HCT116 (cell line): ENCODE measurements around the gene SLC22A5. TPM values are rescaled to one million over a fixed set of nuclear protein-coding genes. Genes with fewer than 3 reads are reported as not detected.

Source experiments
- ATAC-seq: fragments of 200-7000 bp; cut with Tn5 transposase; 2 replicates; pipeline ENCODE4 v1.9.1; 2020; ENCODE audit warnings: mild to moderate bottlenecking, moderate library complexity
- BruUV-seq: library from RNA; stranded (reverse); fragments of 400-500 nt; replicated peaks from 2 replicates; lab custom pipeline; 2021; lab: Mats Ljungman, UMichigan
- CTCF ChIA-PET: fragments of 300-600 bp; sonication (Branson Sonifier 250); formaldehyde crosslinking; loops from one replicate; lab custom pipeline; 2021; ENCODE audit warnings: antibody characterized with exemption; lab: Charles Lee
- POLR2A ChIA-PET: fragments of 300-600, 350-600 bp; sonication (Branson Sonifier 250); formaldehyde crosslinking; loops from one replicate; lab custom pipeline; 2021; ENCODE audit warnings: antibody characterized with exemption; lab: Charles Lee
- RAD21 ChIA-PET, 2 experiments: fragments of 300-600 bp; sonication (Branson Sonifier 250); formaldehyde crosslinking; loops; one replicate each; lab custom pipeline; 2023; ENCODE audit warnings: low total read pairs in 2 of 2; ENCODE audit not compliant: uncharacterized antibody in 2 of 2, unreplicated experiment in 2 of 2, low non-redundant PET in 1 of 2; lab: Charles Lee
- DNase-seq: peaks from one replicate; pipeline ENCODE4 v3.0.0-alpha.2; 2010; ENCODE audit warnings: low read depth, low spot score
- H2AFZ ChIP-seq: fragments of 200-600 bp; shearing (Covaris generic), sonication (generic); 2 replicates; pipeline ENCODE4 v1.6.1; 2017; ENCODE audit warnings: low read depth, mixed run types, mixed read lengths, antibody characterized with exemption, low read length; ENCODE audit not compliant: poor library complexity, severe bottlenecking
- H3K27ac ChIP-seq: 2 replicates; pipeline ENCODE4 v1.5.1; 2012; ENCODE audit warnings: low read depth, low read length
- H3K27me3 ChIP-seq: fragments of 200-600 bp; sonication (generic); 2 replicates; pipeline ENCODE4 v1.6.1; 2016; ENCODE audit warnings: mixed run types, low read length, mixed read lengths; ENCODE audit not compliant: insufficient read depth
- H3K36me3 ChIP-seq, 2 experiments: fragments of 200-500 bp in 1 of 2; fragments of 200-600 bp in 1 of 2; sonication (Bioruptor generic) in 1 of 2; sonication (generic) in 1 of 2; 2 replicates each; pipeline versions ENCODE4 v1.5.1 to v1.6.1; 2014 to 2016; ENCODE audit warnings: low read length in 2 of 2, inconsistent platforms in 1 of 2, mixed read lengths in 1 of 2, mixed run types in 1 of 2; ENCODE audit not compliant: insufficient read depth in 2 of 2, control insufficient read depth in 1 of 2
- H3K4me1 ChIP-seq, 2 experiments: fragments of 200-600 bp in 1 of 2; sonication (generic) in 1 of 2; 2 replicates each; pipeline versions ENCODE4 v1.5.1 to v1.6.1; 2012 to 2017; ENCODE audit warnings: low read length in 2 of 2, inconsistent platforms in 1 of 2, mild to moderate bottlenecking in 1 of 2, mixed read lengths in 1 of 2, mixed run types in 1 of 2, moderate library complexity in 1 of 2; ENCODE audit not compliant: insufficient read depth in 2 of 2, control insufficient read depth in 1 of 2
- H3K4me2 ChIP-seq: fragments of 200-600 bp; sonication (generic); 2 replicates; pipeline ENCODE4 v1.6.1; 2017; ENCODE audit warnings: mixed run types, low read length, mixed read lengths
- H3K4me3 ChIP-seq, 2 experiments: fragments of 200-600 bp in 1 of 2; sonication (generic) in 1 of 2; replicated peaks in 1 of 2; 2 replicates each; pipeline ENCODE4 v1.5.1; 2011 to 2016; ENCODE audit warnings: low read length in 2 of 2, control low read depth in 1 of 2, low read depth in 1 of 2, mild to moderate bottlenecking in 1 of 2, mixed read lengths in 1 of 2, mixed run types in 1 of 2
- H3K79me2 ChIP-seq: fragments of 200-600 bp; sonication (generic); 2 replicates; pipeline ENCODE4 v1.6.1; 2017; ENCODE audit warnings: mild to moderate bottlenecking, mixed run types, low read length, moderate library complexity, mixed read lengths; ENCODE audit not compliant: insufficient read depth
- H3K9ac ChIP-seq: fragments of 200-600 bp; sonication (generic); 2 replicates; pipeline ENCODE4 v1.6.1; 2016; ENCODE audit warnings: low read length, mixed read lengths
- H3K9me2 ChIP-seq: fragments of 200-600 bp; sonication (generic), shearing (Covaris generic); 2 replicates; pipeline ENCODE4 v1.6.1; 2017; ENCODE audit warnings: mixed run types, mild to moderate bottlenecking, moderate library complexity; ENCODE audit not compliant: insufficient read depth
- H3K9me3 ChIP-seq, 2 experiments: fragments of 200-500 bp in 1 of 2; fragments of 200-600 bp in 1 of 2; sonication (Bioruptor generic) in 1 of 2; sonication (generic) in 1 of 2; 2 replicates each; pipeline ENCODE4 v1.6.1; 2014 to 2017; ENCODE audit warnings: low read length in 2 of 2, mixed read lengths in 2 of 2, inconsistent platforms in 1 of 2, low read depth in 1 of 2, mild to moderate bottlenecking in 1 of 2, mixed run types in 1 of 2, moderate library complexity in 1 of 2; ENCODE audit not compliant: control insufficient read depth in 1 of 2, insufficient read depth in 1 of 2
- H4K20me1 ChIP-seq: fragments of 200-600 bp; sonication (generic), shearing (Covaris generic); 2 replicates; pipeline ENCODE4 v1.6.1; 2017; ENCODE audit warnings: mixed run types, mild to moderate bottlenecking, moderate library complexity; ENCODE audit not compliant: insufficient read depth
- RAD21 ChIP-seq: IDR thresholded peaks from 2 replicates; pipeline ENCODE4 v1.6.1; 2012; ENCODE audit warnings: low read depth, mild to moderate bottlenecking
- YY1 ChIP-seq: IDR thresholded peaks from 2 replicates; pipeline ENCODE4 v1.6.1; 2011; ENCODE audit warnings: low read length, low read depth, moderate library complexity, mild to moderate bottlenecking; ENCODE audit not compliant: insufficient replicate concordance; ENCODE audit errors: extremely low read depth
- ZNF274 ChIP-seq: fragments of 200-500 bp; sonication (Bioruptor generic); IDR thresholded peaks from 2 replicates; pipeline ENCODE4 v1.6.1; 2014; ENCODE audit warnings: mild to moderate bottlenecking, low read depth, low read length, inconsistent platforms
- intact Hi-C: fragments of 100-400 bp; cut with micrococcal nuclease; formaldehyde crosslinking; loops from 2 replicates; pipeline ENCODE4 v1.10.0; 2022
- total RNA-seq: library from RNA; stranded (reverse); gene quantifications from one replicate; pipeline ENCODE4 v1.2.1, GENCODE V29; 2021; ENCODE audit not compliant: unreplicated experiment
- TF ChIP-seq, protein P1 (sequence below), 3 experiments: fragments of 200-600 bp in 1 of 3; sonication (generic) in 1 of 3; IDR thresholded peaks in 2 of 3; conservative IDR thresholded peaks in 1 of 3; 2 replicates each; pipeline ENCODE4 v1.5.1; 2012 to 2017; ENCODE audit warnings: low read depth in 2 of 3, low read length in 2 of 3, antibody characterized with exemption in 1 of 3, borderline replicate concordance in 1 of 3, control low read depth in 1 of 3, mild to moderate bottlenecking in 1 of 3, mixed read lengths in 1 of 3, mixed run types in 1 of 3, moderate library complexity in 1 of 3; ENCODE audit not compliant: insufficient read depth in 1 of 3

SLC22A5 gene
- total RNA-seq, 1 experiment from 2014 or later: 9.9 TPM

DNA sequence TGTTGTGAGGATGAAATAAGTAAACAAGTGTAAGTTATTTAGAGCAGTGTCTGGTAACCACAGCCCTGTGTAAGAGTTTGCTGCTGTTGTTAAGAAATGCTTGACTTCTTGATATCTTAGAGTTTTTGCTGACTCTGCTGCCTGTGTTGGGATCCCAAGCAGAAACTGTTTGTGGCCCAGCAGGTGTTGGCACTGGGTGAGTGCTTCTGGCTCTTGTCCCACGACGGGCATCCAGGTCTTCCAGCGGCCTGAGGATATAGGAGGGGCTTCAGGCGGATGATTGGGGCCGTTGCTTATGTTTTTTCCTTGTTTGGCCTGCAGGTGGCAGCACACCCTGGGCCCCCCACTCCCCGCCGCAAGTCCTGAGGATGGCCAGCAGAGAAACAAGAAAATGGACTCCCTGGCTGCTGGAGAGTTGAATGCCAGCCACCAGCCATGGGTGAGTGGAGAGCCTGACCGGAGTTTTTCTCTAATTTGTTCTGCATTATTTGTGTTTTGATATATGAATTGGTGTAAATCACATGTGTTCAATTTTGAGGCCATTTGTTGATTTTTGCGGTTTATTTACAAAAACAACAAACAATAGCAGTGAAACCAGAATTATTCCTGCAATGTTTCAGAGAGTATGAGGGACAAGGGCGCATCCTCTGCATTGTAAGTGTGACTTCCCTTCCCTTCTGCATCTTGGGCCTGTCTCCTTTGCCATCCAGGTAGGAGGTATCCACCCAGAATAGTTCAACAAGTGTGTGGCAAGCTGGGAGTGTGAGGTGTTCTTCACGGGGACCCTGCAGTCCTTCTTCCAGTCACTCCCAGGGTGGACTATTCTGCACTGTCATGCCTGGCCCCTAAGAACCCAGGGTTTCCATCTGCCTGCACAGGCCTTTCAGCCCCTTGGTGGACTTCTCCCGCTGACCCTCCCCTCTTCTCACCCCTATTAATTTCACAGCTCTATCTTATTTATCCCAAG, 50.3 kb downstream of the SLC22A5 start:
- Histone ChIP-seq H3K9me2 (no peaks in the 10 kb centered on the region), H3K4me3 (no peak overlapping the region), H3K79me2 (no peaks in the 10 kb centered on the region), H3K36me3 (no peaks in the 10 kb centered on the region), H3K9ac (peak overlapping the region; percentile 38), H4K20me1 (no peaks in the 10 kb centered on the region), H3K4me2 (peak overlapping the region; percentile 50), H3K27me3 (no peaks in the 10 kb centered on the region), H3K4me1 (peaks cover 31 to 87% of the 10 kb centered on the region in 2 experiments), H2AFZ (peak overlapping the region; percentile 5), H3K9me3 (no peaks in the 10 kb centered on the region), H3K27ac (no peak overlapping the region)
- ChIA-PET POLR2A (interaction anchor here (1.3 kb wide), 1 partner anchor 76 kb away, joined by 3 read pairs; no protein-coding TSS in a partner anchor), CTCF (interaction anchor here (0.8 to 1.4 kb wide), 5 partner anchors 39 to 86 kb away, joined by 3 to 7 read pairs (median 3); no protein-coding TSS in a partner anchor), RAD21 (interaction anchor here in 1 of 2 experiments (0.5 kb wide), 1 partner anchor 76 kb away, joined by 3 read pairs; no protein-coding TSS in a partner anchor)
- peak; percentile 89 for TF ChIP-seq YY1
- TF ChIP-seq, protein P1, sequence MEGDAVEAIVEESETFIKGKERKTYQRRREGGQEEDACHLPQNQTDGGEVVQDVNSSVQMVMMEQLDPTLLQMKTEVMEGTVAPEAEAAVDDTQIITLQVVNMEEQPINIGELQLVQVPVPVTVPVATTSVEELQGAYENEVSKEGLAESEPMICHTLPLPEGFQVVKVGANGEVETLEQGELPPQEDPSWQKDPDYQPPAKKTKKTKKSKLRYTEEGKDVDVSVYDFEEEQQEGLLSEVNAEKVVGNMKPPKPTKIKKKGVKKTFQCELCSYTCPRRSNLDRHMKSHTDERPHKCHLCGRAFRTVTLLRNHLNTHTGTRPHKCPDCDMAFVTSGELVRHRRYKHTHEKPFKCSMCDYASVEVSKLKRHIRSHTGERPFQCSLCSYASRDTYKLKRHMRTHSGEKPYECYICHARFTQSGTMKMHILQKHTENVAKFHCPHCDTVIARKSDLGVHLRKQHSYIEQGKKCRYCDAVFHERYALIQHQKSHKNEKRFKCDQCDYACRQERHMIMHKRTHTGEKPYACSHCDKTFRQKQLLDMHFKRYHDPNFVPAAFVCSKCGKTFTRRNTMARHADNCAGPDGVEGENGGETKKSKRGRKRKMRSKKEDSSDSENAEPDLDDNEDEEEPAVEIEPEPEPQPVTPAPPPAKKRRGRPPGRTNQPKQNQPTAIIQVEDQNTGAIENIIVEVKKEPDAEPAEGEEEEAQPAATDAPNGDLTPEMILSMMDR (IDR thresholded peaks at IDR 0.05 in 2 of 3, conservative IDR thresholded peaks at IDR 0.05 in 1 of 3; ENCODE audit: borderline replicate concordance in 1 of 3, insufficient read depth in 1 of 3, low read depth in 2 of 3, low read length in 2 of 3): peak in 2 of 3 experiments; percentile 80 to 90; a peak in 4 of 6 replicates
- TF ChIP-seq ZNF274: no peak
- TF ChIP-seq RAD21: no peak
- intact Hi-C loops: loop anchor here (1.0 to 2.0 kb wide), 2 partner anchors 77 to 82 kb away; no protein-coding TSS in a partner anchor
- peak; percentile 86 for ATAC-seq
- DNase-seq: peak; percentile 56
- TSS peak; percentile 40 for BruUV-seq
